Neuronal stem cell (in vitro differentiated cells): ENCODE data around the gene UTS2B.

ENCODE experiments used
- DNase-seq: peaks from one replicate; pipeline ENCODE4 v3.0.0-alpha.2; 2013; ENCODE audit warnings: low spot score
- H2AFZ ChIP-seq: one replicate; pipeline ENCODE4 v1.6.1; 2013; ENCODE audit warnings: mild to moderate bottlenecking, low read length, inconsistent platforms
- H2AK5ac ChIP-seq: 2 replicates; pipeline ENCODE4 v1.6.1; 2013; ENCODE audit warnings: low read depth, mild to moderate bottlenecking, inconsistent platforms, low read length, moderate library complexity, mixed read lengths
- H2BK120ac ChIP-seq: 2 replicates; pipeline ENCODE4 v1.6.1; 2013; ENCODE audit warnings: low read depth, mild to moderate bottlenecking, inconsistent platforms, low read length, moderate library complexity, mixed read lengths
- H2BK12ac ChIP-seq: one replicate; pipeline ENCODE4 v1.6.1; 2013; ENCODE audit warnings: low read length, inconsistent platforms
- H2BK15ac ChIP-seq: 2 replicates; pipeline ENCODE4 v1.6.1; 2013; ENCODE audit warnings: mild to moderate bottlenecking, low read length, inconsistent platforms, mixed read lengths
- H2BK5ac ChIP-seq: one replicate; pipeline ENCODE4 v1.6.1; 2013; ENCODE audit warnings: inconsistent platforms, mild to moderate bottlenecking, low read length, moderate library complexity
- H3K14ac ChIP-seq: one replicate; pipeline ENCODE4 v1.6.1; 2013; ENCODE audit warnings: low read length, inconsistent platforms
- H3K18ac ChIP-seq: 2 replicates; pipeline ENCODE4 v1.6.1; 2013; ENCODE audit warnings: low read length, inconsistent platforms
- H3K23ac ChIP-seq: 2 replicates; pipeline ENCODE4 v1.6.1; 2013; ENCODE audit warnings: low read depth, mild to moderate bottlenecking, mixed read lengths, low read length, inconsistent platforms; ENCODE audit not compliant: poor library complexity
- H3K27ac ChIP-seq: replicated peaks from 3 replicates; pipeline ENCODE4 v1.5.1; 2013; ENCODE audit warnings: low read length, inconsistent platforms
- H3K27me3 ChIP-seq, 3 experiments: 2 replicates each; pipeline ENCODE4 v1.6.1; 2013; ENCODE audit warnings: low read length in 3 of 3, mild to moderate bottlenecking in 2 of 3, inconsistent platforms in 1 of 3, low read depth in 1 of 3, mixed read lengths in 1 of 3, moderate library complexity in 1 of 3; ENCODE audit not compliant: control insufficient read depth in 3 of 3, insufficient read depth in 3 of 3
- H3K36me3 ChIP-seq, 2 donors: replicated peaks in 1 of 2; 2 replicates each; pipeline ENCODE4 v1.6.1; 2013; ENCODE audit warnings: low read length in 2 of 2; ENCODE audit not compliant: control insufficient read depth in 2 of 2, insufficient read depth in 2 of 2
- H3K4ac ChIP-seq: 2 replicates; pipeline ENCODE4 v1.6.1; 2013; ENCODE audit warnings: inconsistent platforms, mild to moderate bottlenecking, low read length, moderate library complexity
- H3K4me1 ChIP-seq, 2 donors: 1 replicate in 1 of 2; 2 replicates in 1 of 2; pipeline ENCODE4 v1.6.1; 2013; ENCODE audit warnings: low read length in 2 of 2, low read depth in 1 of 2; ENCODE audit not compliant: control insufficient read depth in 2 of 2, insufficient read depth in 1 of 2
- H3K4me2 ChIP-seq: one replicate; pipeline ENCODE4 v1.6.1; 2013; ENCODE audit warnings: mild to moderate bottlenecking, low read length, inconsistent platforms; ENCODE audit not compliant: insufficient read depth, poor library complexity, severe bottlenecking
- H3K4me3 ChIP-seq, 2 donors: 2 replicates each; pipeline ENCODE4 v1.5.1; 2013; ENCODE audit warnings: low read length in 2 of 2, mild to moderate bottlenecking in 2 of 2, inconsistent platforms in 1 of 2, moderate library complexity in 1 of 2
- H3K79me1 ChIP-seq: one replicate; pipeline ENCODE4 v1.6.1; 2013; ENCODE audit warnings: low read depth, mild to moderate bottlenecking, inconsistent platforms, low read length, moderate library complexity
- H3K9ac ChIP-seq: one replicate; pipeline ENCODE4 v1.6.1; 2013; ENCODE audit warnings: mild to moderate bottlenecking, low read depth, low read length, inconsistent platforms; ENCODE audit not compliant: poor library complexity
- H3K9me3 ChIP-seq, 2 donors: replicated peaks in 1 of 2; 2 replicates each; pipeline versions ENCODE3 to v1.6.1; 2013; ENCODE audit warnings: low read length in 2 of 2, mild to moderate bottlenecking in 2 of 2, inconsistent platforms in 1 of 2, low read depth in 1 of 2, mixed read lengths in 1 of 2, moderate library complexity in 1 of 2; ENCODE audit not compliant: control insufficient read depth in 2 of 2, insufficient read depth in 1 of 2
- H4K8ac ChIP-seq: one replicate; pipeline ENCODE4 v1.6.1; 2013; ENCODE audit warnings: low read depth, mild to moderate bottlenecking, inconsistent platforms, low read length, moderate library complexity
- H4K91ac ChIP-seq: one replicate; pipeline ENCODE4 v1.6.1; 2013; ENCODE audit warnings: low read length, low read depth, mild to moderate bottlenecking, inconsistent platforms; ENCODE audit not compliant: poor library complexity
- WGBS, 2 donors: extraction: QIAGEN DNeasy Blood & Tissue Kit; methylation state at CpG; one replicate each; pipeline ENCODE4 v1.1.7; 2013; ENCODE audit warnings: missing lambda C conversion rate in 2 of 2, mixed read lengths in 1 of 2; ENCODE audit not compliant: insufficient read length in 2 of 2, insufficient replicate concordance in 1 of 2; ENCODE audit errors: extremely low coverage in 2 of 2; 5-methylcytosine and 5-hydroxymethylcytosine counted together

Gene UTS2B

DNA sequence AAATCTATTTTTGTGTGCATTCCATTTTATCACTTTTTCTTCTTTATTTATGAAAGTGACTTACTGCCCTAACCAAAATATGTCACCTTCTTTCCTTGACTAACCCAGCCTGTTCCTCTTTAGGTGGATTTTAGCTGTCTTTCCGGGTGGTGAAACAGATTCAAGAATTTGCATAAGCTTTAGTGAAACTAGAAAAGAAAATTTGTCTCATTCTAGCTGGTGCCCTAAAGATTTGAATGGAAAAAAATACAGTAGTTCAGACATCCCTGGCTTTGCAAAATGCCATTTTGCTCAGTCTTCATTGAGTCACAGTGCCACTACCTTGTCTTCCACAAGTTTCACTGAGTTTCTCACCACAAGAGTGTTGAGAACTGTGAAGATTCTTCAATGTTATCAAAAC lies 29.3 kb downstream of the UTS2B start:
- Histone ChIP-seq H3K4me2 (no peak overlapping the region), H4K91ac (no peak overlapping the region), H2BK15ac (no peak overlapping the region), H2AFZ (no peak overlapping the region), H2BK12ac (no peak overlapping the region), H3K4ac (no peak overlapping the region), H4K8ac (no peak overlapping the region), H2AK5ac (no peak overlapping the region), H3K14ac (no peak overlapping the region), H3K9me3 (no peaks in the 10 kb centered on the region), H3K4me3 (no peak overlapping the region), H3K27me3 (no peaks in the 10 kb centered on the region), H3K27ac (no peak overlapping the region), H3K23ac (no peak overlapping the region), H2BK120ac (no peak overlapping the region), H3K79me1 (no peaks in the 10 kb centered on the region), H2BK5ac (no peak overlapping the region), H3K9ac (no peak overlapping the region), H3K18ac (no peak overlapping the region), H3K4me1 (peaks cover 0 to 3% of the 10 kb centered on the region in 2 donors), H3K36me3 (no peaks in the 10 kb centered on the region)
- DNase-seq: no peak
- no CpG with 5 or more reads among the region's 1 CpG for WGBS, 2 donors

DNA sequence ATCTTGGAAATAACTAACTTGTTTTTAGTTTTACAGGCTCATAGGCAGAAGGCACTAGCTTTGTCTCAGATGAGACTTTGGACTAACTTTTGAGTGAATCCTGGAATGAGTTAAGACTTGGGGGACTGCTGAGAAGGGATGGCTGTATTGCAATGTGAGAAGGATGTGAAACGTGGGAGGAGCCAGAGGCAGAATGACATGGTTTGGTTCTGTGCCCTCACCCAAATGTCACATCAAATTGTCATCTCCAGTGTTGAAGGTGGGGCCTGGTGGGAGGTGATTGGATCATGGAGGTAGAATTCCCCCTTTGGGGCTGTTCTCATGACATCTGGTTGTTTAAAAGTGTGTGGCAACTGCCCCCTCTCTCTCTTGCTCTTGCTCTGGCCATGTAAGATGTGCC lies 29.9 kb downstream of the UTS2B start:
- H3K14ac ChIP-seq: no peak overlapping the region
- H2BK12ac ChIP-seq: no peak overlapping the region
- no peaks in the 10 kb centered on the region for H3K36me3 ChIP-seq
- H3K79me1 ChIP-seq: no peaks in the 10 kb centered on the region
- H3K23ac ChIP-seq: no peak overlapping the region
- no peak overlapping the region for H2BK15ac ChIP-seq
- no peaks in the 10 kb centered on the region for H3K9me3 ChIP-seq
- no peak overlapping the region for H2AK5ac ChIP-seq
- H3K4me2 ChIP-seq: no peak overlapping the region
- no peak overlapping the region for H4K91ac ChIP-seq
- H3K4me1 ChIP-seq: peaks cover 0 to 3% of the 10 kb centered on the region in 2 donors
- H3K4me3 ChIP-seq: no peak overlapping the region
- no peak overlapping the region for H3K4ac ChIP-seq
- no peak overlapping the region for H3K9ac ChIP-seq
- WGBS, 2 donors: no CpG with 5 or more reads among the region's 1 CpG
- H2BK5ac ChIP-seq: no peak overlapping the region
- no peak overlapping the region for H2AFZ ChIP-seq
- H2BK120ac ChIP-seq: no peak overlapping the region
- H3K18ac ChIP-seq: no peak overlapping the region
- no peak overlapping the region for H3K27ac ChIP-seq
- no peak overlapping the region for H4K8ac ChIP-seq
- H3K27me3 ChIP-seq: no peaks in the 10 kb centered on the region
- DNase-seq: no peak

DNA sequence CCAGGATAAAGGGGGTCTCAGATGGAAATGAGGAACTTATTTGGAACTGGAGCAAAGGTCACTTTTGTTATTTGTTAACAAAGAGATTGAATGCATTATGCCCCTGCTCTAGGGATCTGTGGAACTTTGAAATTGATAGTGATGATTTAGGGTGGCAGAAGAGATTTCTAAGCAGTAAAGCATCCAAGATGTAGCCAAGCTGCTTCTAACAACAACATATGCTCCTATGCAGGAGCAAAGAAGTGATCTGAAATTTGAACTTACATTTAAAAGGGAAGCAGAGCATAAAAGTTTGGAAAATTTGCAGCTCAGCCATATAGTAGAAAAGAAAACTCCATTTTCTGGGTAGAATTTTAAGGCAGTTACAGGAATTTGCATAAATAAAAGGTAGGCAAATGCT lies 31.5 kb downstream of the UTS2B start:
- Histone ChIP-seq H3K27ac (no peak overlapping the region), H3K23ac (no peak overlapping the region), H2AK5ac (no peak overlapping the region), H3K18ac (no peak overlapping the region), H3K4me3 (no peak overlapping the region), H2AFZ (no peak overlapping the region), H3K4me2 (no peak overlapping the region), H3K36me3 (no peaks in the 10 kb centered on the region), H2BK12ac (no peak overlapping the region), H3K9ac (no peak overlapping the region), H2BK120ac (no peak overlapping the region), H3K4ac (no peak overlapping the region), H4K91ac (no peak overlapping the region), H3K27me3 (no peaks in the 10 kb centered on the region), H4K8ac (no peak overlapping the region), H3K4me1 (peaks cover 0 to 3% of the 10 kb centered on the region in 2 donors), H2BK5ac (no peak overlapping the region), H2BK15ac (no peak overlapping the region), H3K14ac (no peak overlapping the region), H3K79me1 (no peaks in the 10 kb centered on the region), H3K9me3 (no peaks in the 10 kb centered on the region)
- DNase-seq: no peak

DNA sequence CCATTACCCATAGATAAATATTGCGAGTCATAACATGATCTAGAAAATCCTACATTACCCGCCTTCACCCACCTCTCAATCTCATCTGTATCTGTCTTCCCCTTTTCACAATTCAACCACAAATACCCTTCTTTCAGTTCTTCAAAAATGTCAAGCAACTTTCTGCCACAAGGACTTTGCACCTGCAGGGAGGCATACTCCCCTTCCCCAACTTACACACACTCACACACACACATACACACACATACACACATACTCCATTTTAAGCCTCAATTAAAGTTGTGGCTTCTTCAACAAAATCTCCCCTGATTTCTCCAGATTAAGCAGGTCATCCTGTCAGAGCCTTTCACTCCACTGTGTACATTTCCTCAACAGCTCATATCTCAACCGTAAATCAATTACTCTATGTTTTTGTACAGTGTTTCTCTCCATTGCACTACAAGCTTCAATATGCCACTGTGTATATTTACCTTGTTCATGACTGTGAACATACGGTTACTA lies 34.2 kb downstream of the UTS2B start:
- H3K4me3 ChIP-seq: no peak overlapping the region
- H3K79me1 ChIP-seq: no peaks in the 10 kb centered on the region
- no peak for DNase-seq
- no peaks in the 10 kb centered on the region for H3K36me3 ChIP-seq
- H3K9ac ChIP-seq: no peak overlapping the region
- no peak overlapping the region for H2AFZ ChIP-seq
- H3K23ac ChIP-seq: no peak overlapping the region
- no peaks in the 10 kb centered on the region for H3K9me3 ChIP-seq
- H3K4ac ChIP-seq: no peak overlapping the region
- no peak overlapping the region for H3K27ac ChIP-seq
- no peak overlapping the region for H4K8ac ChIP-seq
- H2AK5ac ChIP-seq: no peak overlapping the region
- H3K27me3 ChIP-seq: no peaks in the 10 kb centered on the region
- no peak overlapping the region for H3K4me2 ChIP-seq
- H3K18ac ChIP-seq: no peak overlapping the region
- H4K91ac ChIP-seq: no peak overlapping the region
- H2BK120ac ChIP-seq: no peak overlapping the region
- H2BK15ac ChIP-seq: no peak overlapping the region
- H3K14ac ChIP-seq: no peak overlapping the region
- no peaks in the 10 kb centered on the region for H3K4me1 ChIP-seq
- no peak overlapping the region for H2BK12ac ChIP-seq
- WGBS, 2 donors: 100% methylated on average over 1 of the region's 4 CpGs; no CpG with 5 or more reads in 1 of the 2 donors
- H2BK5ac ChIP-seq: no peak overlapping the region
